NCI-H1092 (cell line): ENCODE data around the gene G6PD.
"Not testable (repeated sequence)": the region's sequence is repeated elsewhere in the genome, so short reads cannot be mapped to it uniquely, and the experiment has no call there.

Experiments
- DNase-seq: peaks from one replicate; lab custom pipeline; 2025; lab: John Stamatoyannopoulos, UW

Gene G6PD

DNA sequence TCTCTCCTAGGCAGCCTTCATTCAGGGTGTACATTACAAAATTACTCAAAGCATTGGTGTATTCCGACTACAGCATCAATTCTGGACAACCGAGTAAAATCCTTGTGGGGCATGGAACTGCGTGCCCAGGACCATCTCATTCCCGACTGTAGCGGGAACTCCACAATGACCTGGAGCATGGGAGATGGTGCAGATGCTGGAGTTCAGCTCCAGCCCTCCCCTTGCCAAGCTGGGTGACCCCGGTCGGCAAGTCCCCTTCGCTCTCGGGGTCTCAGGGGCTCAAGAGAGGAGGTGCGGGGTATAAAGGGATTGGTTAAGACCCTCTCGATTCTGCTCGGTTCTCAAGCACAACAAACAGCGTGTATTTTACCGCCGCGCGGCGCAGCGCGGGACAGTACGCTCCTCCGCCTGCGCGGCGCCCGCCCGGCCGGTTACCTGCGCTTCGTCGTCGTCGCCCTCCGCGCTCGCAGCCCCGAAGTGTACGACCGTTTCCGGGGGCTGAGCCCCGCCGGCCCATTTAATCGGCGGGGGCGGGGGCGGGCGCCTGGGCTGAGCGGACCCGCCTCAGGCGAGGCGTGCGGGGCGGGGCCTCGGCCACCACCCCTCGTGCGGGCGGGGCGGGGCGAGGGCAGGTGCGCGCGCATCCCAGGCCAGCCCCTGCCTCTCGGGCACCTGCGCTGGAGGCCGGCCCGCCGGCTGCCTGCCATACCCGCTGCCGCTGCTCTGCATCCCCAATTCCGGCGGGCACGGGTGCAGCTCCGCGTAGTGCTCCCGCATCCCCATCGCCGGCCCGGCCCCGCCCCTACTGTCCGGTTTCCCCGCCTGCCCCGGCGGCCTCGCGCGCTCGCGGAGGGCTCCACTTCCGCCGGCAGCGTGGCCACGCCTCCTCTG lies at the start of gene G6PD:
TSS of gene G6PD (minus strand) at position 493 of the 891 bp plus-strand sequence. CDS start 691 bp downstream, outside the sequence.
- peak; percentile 69 for DNase-seq

DNA sequence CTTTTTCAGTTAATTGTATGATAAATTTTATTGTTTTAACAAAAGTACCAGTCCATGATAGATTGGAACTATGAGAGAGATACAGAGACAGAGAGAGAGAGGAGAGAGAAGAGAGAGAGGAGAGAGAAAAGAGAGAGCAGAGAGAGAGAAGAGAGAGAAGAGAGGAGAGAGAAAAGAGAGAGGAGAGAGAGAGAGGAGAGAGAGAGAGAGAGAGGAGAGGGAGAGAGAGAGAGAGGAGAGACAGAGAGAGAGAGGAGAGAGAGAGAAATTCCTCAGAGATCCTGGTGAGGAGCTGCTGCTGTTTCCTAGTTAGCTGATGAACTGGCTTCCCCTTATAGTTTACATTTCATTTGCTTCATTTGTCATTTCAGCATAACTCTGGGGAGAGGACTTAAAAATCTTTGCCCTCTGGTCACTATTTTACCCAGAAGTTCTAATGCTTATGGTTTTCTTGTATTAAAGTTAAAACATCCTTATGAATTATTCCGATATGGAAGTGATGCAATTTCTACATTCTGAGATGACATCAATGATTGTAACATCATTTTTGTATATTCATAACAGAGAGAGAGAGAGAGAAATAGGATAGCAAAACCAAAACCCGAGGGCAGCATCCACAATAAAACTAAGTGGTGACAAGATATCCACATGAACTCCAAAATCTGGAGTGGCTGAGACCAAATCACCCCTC lies 49.1 kb upstream of the G6PD start:
- no peak for DNase-seq

DNA sequence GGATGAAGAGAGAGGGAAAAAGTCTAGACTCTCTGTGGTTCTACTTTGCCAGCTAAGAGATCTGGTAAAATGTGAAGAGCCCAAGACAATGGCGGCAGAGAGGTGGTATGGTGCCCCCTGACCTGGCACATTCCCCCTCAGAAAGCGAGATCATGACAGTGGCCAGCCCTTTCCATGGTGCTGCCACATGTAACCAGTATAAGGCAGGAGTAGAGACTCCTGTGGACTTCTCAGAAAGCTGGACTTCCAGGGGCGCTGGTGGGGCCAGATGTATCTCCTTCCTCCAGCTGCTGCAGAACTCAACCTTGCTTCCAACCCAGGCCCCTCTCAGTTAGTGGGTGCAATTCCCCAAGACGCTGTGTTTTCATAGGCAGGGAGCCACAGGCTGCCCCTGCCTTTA lies 47.8 kb upstream of the G6PD start:
- no peak for DNase-seq

DNA sequence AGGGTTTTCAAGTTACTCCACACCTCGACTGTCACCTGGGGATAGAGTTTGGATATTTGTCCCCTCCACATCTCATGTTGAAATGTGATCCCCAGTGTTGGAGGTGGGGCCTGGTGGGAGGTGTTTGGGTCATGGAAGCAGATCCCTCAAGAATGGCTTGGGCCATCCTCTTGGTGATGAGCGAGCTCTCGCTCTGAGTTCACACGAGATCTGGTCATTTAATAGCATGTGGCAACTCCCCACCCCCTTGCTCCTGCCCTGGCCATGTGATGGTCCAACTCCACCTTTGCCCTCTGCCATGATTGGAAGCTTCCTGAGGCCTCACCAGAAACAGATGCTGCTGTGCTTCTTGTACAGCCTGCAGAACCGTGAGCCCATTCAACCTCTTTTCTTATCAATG lies 46.6 kb upstream of the G6PD start:
- DNase-seq: no peak

DNA sequence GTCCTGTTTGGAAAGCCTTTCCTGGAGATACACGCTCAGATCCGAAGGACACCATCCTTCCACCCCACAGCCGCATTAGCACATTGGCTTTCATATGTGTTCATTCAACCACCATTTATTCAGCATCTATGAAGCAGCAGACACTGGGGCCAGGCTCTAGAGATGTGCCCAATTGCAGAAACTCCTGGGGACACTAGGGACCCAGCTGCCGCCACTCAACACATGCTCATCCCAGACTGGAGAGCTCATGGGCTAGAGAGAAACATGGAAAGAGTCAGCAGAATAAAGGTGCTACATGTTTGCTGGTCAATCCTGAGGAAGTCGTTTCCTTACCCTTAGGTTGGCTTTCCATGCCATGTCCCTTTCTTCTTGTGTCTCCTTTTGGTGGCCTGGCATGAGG lies 45.9 kb upstream of the G6PD start:
- DNase-seq: no peak

DNA sequence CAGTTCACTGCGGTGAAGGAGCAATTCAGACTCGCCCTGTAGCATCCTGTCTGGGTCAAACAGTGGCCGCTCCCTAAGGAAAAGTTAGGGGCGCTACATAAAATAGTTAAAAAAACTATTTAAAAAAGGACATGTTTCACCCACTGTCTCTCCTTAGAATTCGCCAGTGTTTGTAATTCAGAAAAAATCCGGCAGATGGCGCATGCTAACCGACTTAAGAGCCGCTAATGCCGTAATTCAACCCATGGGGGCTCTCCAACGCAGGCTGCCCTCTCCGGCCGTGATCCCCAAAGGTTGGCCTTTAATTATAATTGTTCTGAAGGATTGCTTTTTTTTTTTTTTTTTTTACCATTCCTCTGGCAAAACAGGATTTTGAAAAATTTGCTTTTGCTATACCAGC lies 43.8 kb upstream of the G6PD start:
- not testable (repeated sequence) for DNase-seq

DNA sequence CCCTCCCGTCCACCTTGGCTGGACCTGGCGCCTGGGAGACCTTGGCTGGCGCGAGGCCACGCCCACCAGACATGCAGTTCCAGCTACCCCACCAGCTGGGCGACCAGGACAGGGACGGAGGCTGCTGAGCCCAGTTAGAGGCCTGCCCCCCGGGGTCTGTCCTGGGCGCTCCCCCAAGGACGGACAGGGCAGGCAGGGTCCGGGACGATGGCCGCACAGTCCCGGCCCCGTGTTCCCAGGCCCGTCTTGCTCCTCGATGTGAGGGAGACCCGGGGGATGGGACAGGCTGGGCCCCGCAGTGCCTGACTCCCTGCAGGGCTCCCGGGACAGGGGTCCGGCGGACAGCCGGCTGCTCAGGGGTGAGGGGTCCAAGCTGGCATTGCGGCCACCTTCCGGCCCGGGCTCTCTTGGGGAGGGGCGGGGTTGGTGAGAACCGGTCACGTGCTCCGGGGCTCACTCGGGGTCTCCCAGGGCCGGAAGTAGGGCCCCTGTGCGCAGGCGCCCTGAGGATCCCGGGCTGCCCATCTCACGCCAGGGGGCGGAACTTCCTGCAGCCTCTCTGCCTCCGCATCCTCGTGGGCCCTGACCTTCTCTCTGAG lies 38.0 kb upstream of the G6PD start, which contains the start of gene CTAG1A:
TSS of gene CTAG1A (plus strand) at position 549 of the 599 bp plus-strand sequence. CDS start 74 bp downstream, outside the sequence.
- DNase-seq: not testable (repeated sequence)

DNA sequence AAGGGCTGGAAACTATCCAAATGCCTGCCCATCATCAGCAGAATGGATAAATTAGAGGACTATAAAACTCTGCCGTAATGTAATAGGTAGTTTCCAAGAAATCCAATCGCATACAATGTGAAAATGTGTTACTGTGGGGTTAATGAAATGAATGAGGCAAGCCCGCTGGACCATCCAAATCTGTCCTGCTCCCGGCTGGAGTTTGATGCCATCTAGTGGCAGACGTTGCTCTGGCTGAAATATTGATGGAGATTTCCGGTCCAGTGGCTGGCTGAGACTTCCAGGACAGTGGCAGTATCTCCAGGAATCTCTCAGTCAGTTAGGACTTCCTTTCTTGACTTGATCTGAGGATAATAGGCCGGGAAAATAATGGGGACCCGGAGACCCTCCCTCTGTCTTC lies 36.3 kb upstream of the G6PD start:
- not testable (repeated sequence) for DNase-seq

DNA sequence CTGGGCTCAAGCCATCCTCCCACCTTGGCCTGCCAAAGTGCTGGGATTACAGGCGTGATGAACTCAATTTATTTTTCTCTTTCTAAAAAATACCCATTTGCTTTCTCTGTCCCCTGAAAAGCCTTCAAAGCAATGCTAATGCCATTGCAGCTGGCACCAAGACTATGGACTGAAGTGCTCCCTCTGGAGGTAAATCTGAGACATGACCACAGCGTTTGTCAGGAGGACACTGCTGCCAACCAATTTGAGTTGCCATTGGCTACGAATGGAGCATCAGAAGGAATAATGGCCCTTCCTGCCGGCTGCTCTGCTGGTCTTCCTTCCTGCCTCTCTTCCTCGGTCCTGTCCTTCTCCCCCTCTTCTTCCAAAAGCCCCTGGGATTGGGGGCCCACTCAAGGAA lies 28.4 kb upstream of the G6PD start:
- not testable (repeated sequence) for DNase-seq

DNA sequence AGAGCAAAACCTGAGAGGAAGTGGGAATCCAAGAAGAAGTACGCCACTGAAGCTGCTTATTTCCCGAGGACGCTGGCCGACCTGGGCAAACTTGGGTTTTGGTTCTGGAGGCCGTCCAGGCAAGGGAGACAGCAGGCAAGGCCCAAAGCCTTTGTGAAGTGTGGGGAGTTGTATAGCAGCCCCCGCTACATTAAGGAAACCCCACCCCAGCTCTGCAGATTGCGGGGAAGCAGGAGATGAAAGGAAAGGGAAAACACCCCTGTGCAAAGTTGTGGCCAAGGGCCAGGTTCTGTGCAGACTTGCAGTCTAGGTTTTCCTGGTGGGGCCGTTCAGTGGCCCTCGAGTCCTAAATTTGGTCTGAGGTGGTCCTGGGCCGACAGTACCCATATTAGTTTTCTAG lies 26.4 kb upstream of the G6PD start:
- DNase-seq: not testable (repeated sequence)

DNA sequence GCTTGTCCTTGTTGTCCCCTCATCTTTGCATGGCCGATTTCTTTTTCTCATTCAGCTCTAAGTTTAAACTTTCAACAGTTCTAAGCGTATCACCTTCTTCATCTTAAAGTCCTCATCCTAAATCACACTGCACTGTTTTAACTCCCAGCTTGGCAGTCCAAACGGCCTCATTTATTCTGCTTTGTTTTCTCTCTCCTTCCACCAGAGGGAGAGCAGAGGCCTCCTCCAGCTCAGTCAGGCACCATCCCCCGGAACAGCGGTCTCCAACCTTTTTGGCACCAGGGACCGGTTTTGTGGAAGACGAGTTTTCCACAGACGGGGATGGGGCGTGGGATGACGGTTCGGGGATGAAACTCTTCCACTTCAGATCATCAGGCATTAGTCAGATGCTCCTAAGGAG lies 23.7 kb upstream of the G6PD start:
- DNase-seq: not testable (repeated sequence)

DNA sequence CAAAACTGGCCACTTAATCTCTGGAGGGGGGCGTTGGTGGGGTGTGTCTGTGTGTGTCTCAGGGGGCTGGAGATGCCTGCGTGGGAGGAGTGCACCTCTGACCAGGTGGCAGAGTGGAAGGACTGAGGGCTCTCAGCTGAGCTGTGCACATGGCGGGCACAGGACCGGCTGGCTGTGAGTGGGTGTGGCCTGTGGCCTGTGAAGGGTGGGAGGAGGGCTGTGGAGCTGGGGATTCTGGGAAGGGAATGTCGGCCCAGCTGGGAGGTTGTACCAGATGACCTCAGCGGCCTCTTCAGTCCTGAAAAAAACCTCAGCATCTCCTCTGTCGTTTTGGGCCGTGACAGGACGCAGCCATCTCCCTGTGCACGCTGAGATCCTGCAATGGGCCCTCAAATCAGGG lies 15.6 kb upstream of the G6PD start:
- DNase-seq: not testable (repeated sequence)

DNA sequence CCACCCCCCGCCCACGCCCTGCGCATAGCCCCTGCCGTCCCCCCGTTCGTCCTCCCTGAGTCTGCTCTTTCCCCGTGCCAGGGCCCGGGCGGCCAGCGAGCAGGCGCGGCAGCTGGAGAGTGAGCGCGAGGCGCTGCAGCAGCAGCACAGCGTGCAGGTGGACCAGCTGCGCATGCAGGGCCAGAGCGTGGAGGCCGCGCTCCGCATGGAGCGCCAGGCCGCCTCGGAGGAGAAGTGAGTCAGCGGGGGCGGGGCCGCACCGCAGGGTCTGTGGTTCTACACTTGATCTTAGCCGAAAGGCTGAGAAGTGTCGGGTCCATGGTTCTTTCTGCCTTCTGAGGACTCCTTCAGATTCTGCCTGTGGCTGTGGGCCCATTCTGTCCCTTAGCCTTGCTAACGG lies 13.7 kb upstream of the G6PD start:
- DNase-seq: not testable (repeated sequence)

DNA sequence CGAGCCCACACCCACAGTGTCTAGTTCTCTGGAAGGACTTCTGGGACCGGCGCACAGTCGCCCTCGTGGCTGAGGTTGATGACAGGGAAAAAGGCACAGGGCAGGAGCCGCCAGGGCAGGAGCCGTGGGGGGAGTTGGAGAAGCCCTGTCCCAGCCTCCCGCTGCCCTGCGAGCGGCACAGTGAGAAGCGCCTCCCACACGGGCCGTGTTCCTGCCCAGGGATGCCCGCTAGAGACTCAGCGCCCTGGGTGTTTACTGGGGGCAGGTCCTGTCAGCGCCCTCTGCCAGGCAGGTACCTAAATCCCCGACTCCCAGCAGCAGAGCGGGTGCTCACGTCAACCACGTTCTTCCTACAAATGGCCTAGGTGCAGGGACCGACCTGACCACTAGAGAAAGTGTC lies 12.2 kb upstream of the G6PD start:
- not testable (repeated sequence) for DNase-seq

DNA sequence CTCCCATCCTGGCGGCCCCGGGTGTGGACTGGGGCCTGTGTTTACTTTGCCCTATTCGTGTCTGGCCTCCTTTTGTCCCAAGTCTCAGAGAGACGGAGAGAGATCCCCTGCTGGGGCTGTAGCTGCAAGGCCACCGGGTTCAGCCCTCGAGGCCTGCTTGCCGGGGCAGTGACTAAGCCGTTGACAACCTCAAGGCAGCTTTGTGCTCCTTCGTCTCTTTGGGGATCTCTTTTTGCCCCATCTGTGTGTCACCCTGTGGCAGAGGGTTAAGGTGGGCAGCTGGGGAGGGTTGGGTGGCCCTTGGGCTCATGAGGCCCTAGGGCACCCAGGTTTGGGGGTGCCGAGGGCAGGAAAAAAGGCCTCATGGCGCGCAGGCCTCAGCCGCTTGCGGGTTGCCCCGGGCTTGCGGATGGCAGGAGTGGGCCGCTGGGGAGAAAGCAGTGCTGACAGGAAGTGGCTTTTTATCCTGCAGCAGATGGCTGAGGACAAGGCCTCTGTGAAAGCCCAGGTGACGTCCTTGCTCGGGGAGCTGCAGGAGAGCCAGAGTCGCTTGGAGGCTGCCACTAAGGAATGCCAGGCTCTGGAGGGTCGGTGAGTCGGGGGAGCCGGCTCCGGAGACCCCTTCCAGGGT lies 11.5 kb upstream of the G6PD start:
- not testable (repeated sequence) for DNase-seq

DNA sequence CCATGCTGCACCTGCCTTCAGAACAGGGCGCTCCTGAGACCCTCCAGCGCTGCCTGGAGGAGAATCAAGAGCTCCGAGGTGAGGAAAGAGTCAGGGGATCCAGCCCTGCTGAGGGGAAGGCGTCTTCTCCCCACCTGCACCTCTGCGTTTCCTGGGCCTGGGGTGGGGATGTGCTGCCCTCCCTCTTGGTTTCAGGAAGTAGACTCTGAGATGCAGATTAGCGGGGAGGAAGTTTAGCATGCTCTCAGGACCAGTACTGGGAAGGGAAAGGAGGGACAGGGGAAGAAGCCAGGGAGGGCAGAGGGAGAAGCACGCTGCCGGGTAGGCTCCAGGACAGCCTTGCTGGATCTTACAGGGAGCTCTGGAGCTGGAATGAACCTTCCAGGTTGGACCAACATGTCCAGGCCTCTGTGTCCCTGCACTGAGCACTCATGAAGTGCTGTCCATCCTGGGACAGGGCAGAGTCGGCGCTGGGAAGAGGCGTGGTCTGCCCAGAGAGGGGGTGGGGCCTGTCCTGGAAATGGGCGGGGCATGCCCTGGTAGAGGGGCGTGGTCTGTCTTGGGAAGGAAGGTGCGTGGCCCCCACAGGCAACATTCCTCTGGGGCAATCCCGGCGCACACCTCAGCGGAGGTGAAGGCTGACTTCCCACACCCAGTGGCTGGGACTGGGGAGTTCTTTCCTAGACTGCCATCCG lies 5.6 kb upstream of the G6PD start:
- DNase-seq: not testable (repeated sequence)

DNA sequence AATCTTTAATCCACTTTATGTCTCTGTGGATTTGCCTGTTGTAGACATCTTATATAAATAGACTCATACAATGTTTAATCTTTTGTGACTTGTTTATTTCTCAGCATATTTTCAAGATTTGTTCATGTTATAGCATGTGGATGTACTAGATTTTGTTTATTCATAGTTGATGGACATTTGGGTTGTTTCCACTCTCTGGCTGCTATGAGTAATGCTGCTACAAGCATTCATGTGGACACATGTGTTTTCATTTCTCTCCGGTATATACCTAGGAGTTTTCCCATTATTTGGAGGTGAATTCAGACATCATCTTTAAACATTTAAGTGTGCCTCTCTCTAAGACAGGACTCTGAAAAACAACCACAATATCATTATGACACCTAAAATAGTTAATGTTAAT lies 3.1 kb upstream of the G6PD start:
- DNase-seq: no peak

DNA sequence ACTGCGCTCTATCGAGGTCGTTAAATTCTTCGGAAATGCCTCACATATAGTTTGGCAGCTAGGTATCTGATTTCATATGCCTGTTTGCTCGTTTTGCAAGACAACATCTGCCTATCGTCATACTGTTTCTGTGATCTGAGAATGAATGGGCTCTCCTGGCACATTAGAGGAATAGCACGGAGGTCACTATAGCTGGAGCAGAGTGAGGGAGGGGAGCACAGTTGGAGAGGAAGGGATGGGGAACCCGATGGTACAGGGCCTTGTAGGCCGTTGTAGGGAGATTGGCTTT lies 1.3 kb upstream of the G6PD start:
- no peak for DNase-seq

DNA sequence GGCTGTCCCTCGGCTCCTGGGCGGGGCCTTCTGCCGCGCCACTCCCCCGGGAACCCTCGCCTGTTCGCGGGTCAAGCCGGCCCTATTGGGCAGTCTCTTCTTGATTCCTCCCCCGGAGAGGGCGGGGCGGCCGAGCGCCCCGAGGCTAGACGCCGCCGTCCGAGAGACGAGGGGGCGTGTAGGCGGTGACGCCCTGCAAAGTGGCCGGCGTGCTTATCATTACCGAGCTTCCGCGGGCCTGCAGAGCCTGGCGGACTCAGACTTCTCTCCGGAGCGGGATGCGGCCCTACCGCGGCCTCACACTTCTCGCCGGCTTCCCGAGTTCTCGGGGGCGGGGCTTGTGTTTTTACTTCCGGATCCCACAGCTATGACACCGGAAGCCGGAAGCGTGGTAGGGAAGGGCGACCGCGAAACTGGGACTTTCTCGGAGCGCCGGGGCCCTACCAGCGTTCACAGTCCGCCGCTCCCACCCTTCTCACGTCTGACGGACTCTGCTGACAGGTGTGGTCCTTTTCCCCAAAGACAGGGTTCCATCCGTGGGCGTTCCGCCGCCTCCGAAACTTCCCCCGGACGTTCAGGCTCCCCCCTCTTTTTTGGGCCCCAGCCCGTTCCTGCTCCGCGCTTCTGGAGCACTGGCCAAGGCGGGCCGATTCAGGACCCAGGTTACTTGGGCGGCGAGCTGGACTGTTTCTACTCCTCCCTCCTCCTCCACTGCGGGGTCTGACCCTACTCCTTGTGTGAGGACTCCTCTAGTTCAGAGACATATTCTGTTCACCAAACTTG lies 790 bp upstream of the G6PD start, which contains the start of gene IKBKG:
TSS of gene IKBKG (plus strand) at position 376 of the 783 bp plus-strand sequence. CDS start 4,383 bp downstream, outside the sequence.
- peak; percentile 89 for DNase-seq

DNA sequence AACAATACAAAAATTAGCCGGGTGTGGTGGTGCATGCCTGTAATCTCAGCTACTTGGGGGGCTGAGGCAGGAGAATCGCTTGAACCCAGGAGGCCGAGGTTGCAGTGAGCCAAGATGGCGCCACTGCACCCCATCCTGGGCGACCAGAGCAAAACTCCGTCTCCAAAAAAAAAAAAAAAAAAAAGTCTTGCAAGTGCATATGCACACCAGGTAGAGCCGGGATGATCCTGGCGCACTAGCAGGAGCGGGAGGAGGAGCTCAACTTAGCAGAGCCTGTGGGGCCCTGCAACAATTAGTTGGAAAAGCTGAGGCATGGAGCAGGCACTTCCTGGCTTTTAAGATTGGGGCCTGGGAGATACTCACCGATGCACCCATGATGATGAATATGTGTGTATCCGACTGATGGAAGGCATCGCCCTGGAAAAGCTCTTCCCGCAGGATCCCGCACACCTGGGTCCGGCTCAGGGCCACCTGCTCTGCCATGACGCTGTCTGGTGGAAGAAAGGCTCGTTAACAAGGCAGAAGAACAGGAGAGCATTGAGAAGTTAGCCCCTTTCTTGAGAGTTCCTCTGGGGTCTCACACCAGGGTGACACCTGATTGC lies 872 bp downstream of the G6PD start:
- no peak for DNase-seq
